GM23338 (cell line): Measurements from ENCODE around the gene MAST4. TPM values are rescaled to one million over a fixed set of nuclear protein-coding genes. Genes with fewer than 3 reads are reported as not detected.

Source experiments
- ATAC-seq: fragments of 200-7000 bp; cut with Tn5 transposase; 3 replicates; pipeline ENCODE4 v1.9.1; 2020
- DNase-seq: peaks from one replicate; pipeline ENCODE4 v3.0.0-alpha.2; 2015; ENCODE audit warnings: low spot score
- H2AFZ ChIP-seq: fragments of 200-600 bp; sonication (generic); 2 replicates; pipeline ENCODE4 v1.8.0; 2016; ENCODE audit warnings: antibody characterized with exemption, mild to moderate bottlenecking, moderate library complexity
- H3F3A ChIP-seq: fragments of 200-600 bp; sonication (generic); replicated peaks from 2 replicates; pipeline ENCODE4 v1.8.0; 2017; ENCODE audit warnings: antibody characterized with exemption, mixed run types, low read depth
- H3K27ac ChIP-seq: fragments of 200-600 bp; sonication (generic); 2 replicates; pipeline ENCODE4 v1.6.1; 2016; ENCODE audit warnings: low read depth
- H3K27me3 ChIP-seq: fragments of 200-600 bp; sonication (generic); 2 replicates; pipeline ENCODE4 v1.8.0; 2016; ENCODE audit warnings: mild to moderate bottlenecking, mixed run types, moderate library complexity; ENCODE audit not compliant: insufficient read depth
- H3K36me3 ChIP-seq: fragments of 200-600 bp; sonication (generic); 2 replicates; pipeline ENCODE4 v1.8.0; 2016; ENCODE audit warnings: mild to moderate bottlenecking; ENCODE audit not compliant: insufficient read depth
- H3K4me1 ChIP-seq: fragments of 200-600 bp; sonication (generic); 2 replicates; pipeline ENCODE4 v1.8.0; 2016; ENCODE audit warnings: mild to moderate bottlenecking, moderate library complexity; ENCODE audit not compliant: insufficient read depth
- H3K4me2 ChIP-seq: fragments of 200-600 bp; sonication (generic); 2 replicates; pipeline ENCODE4 v1.7.1; 2017; ENCODE audit warnings: mixed run types
- H3K4me3 ChIP-seq: fragments of 200-600 bp; sonication (generic); 2 replicates; pipeline ENCODE4 v1.6.1; 2016; ENCODE audit warnings: mixed run types
- H3K79me2 ChIP-seq: fragments of 200-600 bp; sonication (generic); replicated peaks from 2 replicates; pipeline ENCODE4 v1.8.0; 2017; ENCODE audit warnings: mild to moderate bottlenecking; ENCODE audit not compliant: insufficient read depth
- H3K9me2 ChIP-seq: fragments of 200-600 bp; sonication (generic); 2 replicates; pipeline ENCODE4 v1.8.0; 2017; ENCODE audit not compliant: insufficient read depth
- H4K20me1 ChIP-seq: fragments of 200-600 bp; sonication (generic); replicated peaks from 2 replicates; pipeline ENCODE4 v1.8.0; 2017; ENCODE audit warnings: mild to moderate bottlenecking; ENCODE audit not compliant: insufficient read depth
- H3K27ac Mint-ChIP-seq: 2 replicates; pipeline ENCODE4 v1.8.0; 2020; ENCODE audit warnings: inconsistent platforms, mild to moderate bottlenecking, moderate library complexity, mixed read lengths
- H3K27me3 Mint-ChIP-seq: 3 replicates; pipeline ENCODE4 v1.8.0; 2022; ENCODE audit warnings: low read depth, mild to moderate bottlenecking, moderate library complexity, mixed read lengths, inconsistent platforms; ENCODE audit not compliant: insufficient read depth, poor library complexity
- H3K36me3 Mint-ChIP-seq: 3 replicates; pipeline ENCODE4 v1.8.0; 2021; ENCODE audit warnings: low read depth, mild to moderate bottlenecking, inconsistent platforms, moderate library complexity, mixed read lengths
- H3K4me1 Mint-ChIP-seq: 3 replicates; pipeline ENCODE4 v1.8.0; 2020; ENCODE audit warnings: mild to moderate bottlenecking, inconsistent platforms, mixed read lengths
- H3K4me3 Mint-ChIP-seq: 3 replicates; pipeline ENCODE4 v1.8.0; 2021; ENCODE audit warnings: moderate library complexity, mild to moderate bottlenecking, inconsistent platforms, mixed read lengths
- H3K9me3 Mint-ChIP-seq: 3 replicates; pipeline ENCODE4 v1.8.0; 2020; ENCODE audit warnings: moderate library complexity, mild to moderate bottlenecking, inconsistent platforms, mixed read lengths
- CTCF ChIP-seq, 2 experiments: fragments of 200-600 bp in 1 of 2; sonication (generic) in 1 of 2; conservative IDR thresholded peaks; 2 replicates each; pipeline versions ENCODE4 v1.5.1 to v1.6.1; 2016 to 2017; ENCODE audit warnings: antibody characterized with exemption in 2 of 2, low read depth in 2 of 2, mild to moderate bottlenecking in 2 of 2, moderate library complexity in 1 of 2
- ETS1 ChIP-seq: IDR thresholded peaks from 2 replicates; pipeline ENCODE4 v1.6.1; 2016; ENCODE audit warnings: antibody characterized with exemption
- EZH2 ChIP-seq: fragments of 200-600 bp; sonication (generic); IDR thresholded peaks from one replicate; pipeline ENCODE4 v1.8.0; 2017; ENCODE audit warnings: antibody characterized with exemption, mild to moderate bottlenecking, low read depth; ENCODE audit not compliant: unreplicated experiment
- EZH2phosphoT487 ChIP-seq: fragments of 200-600 bp; sonication (generic); IDR thresholded peaks from one replicate; pipeline ENCODE4 v1.8.1; 2018; ENCODE audit warnings: antibody characterized with exemption; ENCODE audit not compliant: unreplicated experiment
- JUNB ChIP-seq: IDR thresholded peaks from one replicate; pipeline ENCODE4 v1.6.1; 2016; ENCODE audit warnings: antibody characterized with exemption; ENCODE audit not compliant: unreplicated experiment
- NANOG ChIP-seq: IDR thresholded peaks from 2 replicates; pipeline ENCODE4 v1.6.1; 2016; ENCODE audit warnings: antibody characterized with exemption, borderline replicate concordance
- POLR2AphosphoS5 ChIP-seq: IDR thresholded peaks from 2 replicates; pipeline ENCODE4 v1.6.1; 2016; ENCODE audit warnings: antibody characterized with exemption, low read depth
- REST ChIP-seq: IDR thresholded peaks from one replicate; pipeline ENCODE4 v1.6.1; 2018; ENCODE audit warnings: antibody characterized with exemption; ENCODE audit not compliant: unreplicated experiment
- STAT1 ChIP-seq: IDR thresholded peaks from one replicate; pipeline ENCODE4 v1.6.1; 2016; ENCODE audit warnings: antibody characterized with exemption; ENCODE audit not compliant: unreplicated experiment
- ZNF114 ChIP-seq: fragments of 250-450 bp; sonication (Bioruptor Pico); IDR thresholded peaks from 2 replicates; pipeline ENCODE4 v1.5.0; 2020; ENCODE audit warnings: mild to moderate bottlenecking, moderate library complexity
- ZNF331 ChIP-seq: fragments of 250-450 bp; sonication (Bioruptor Pico); IDR thresholded peaks from 2 replicates; pipeline ENCODE4 v1.5.0; 2020; ENCODE audit warnings: low read depth, mild to moderate bottlenecking, moderate library complexity
- polyA plus RNA-seq: library from polyadenylated mRNA; unstranded; fragments of >200 nt; fragmentation: Nextera tagmentation; extraction: Ambion mirVana; gene quantifications from 2 replicates; pipeline ENCODE4 v1.2.1, GENCODE V29; 2016
- total RNA-seq: library from RNA; depleted of rRNA; stranded (reverse); fragments of >200 nt; shearing (Covaris generic); gene quantifications from 2 replicates; pipeline ENCODE4 v1.2.3, GENCODE V29; 2014

MAST4 gene
- total and polyA plus RNA-seq, 2 experiments from 2014 or later = 3.6 to 8.5 TPM

GRCh38 chr5:67152400-67152799 is 556.2 kb downstream of the MAST4 start (continued):
- TF ChIP-seq NANOG (no peak), EZH2phosphoT487 (no peak), ZNF114 (no peak), JUNB (no peak), ETS1 (no peak), CTCF (conservative IDR thresholded peaks at IDR 0.05; ENCODE audit: low read depth in 2 of 2) (no peak), ZNF331 (CRISPR knock-in tag) (no peak), STAT1 (no peak), EZH2 (no peak), REST (no peak), POLR2AphosphoS5 (no peak)

GRCh38 chr5:67153292-67153691 is 557.1 kb downstream of the MAST4 start:
- ATAC-seq = no peak
- H3F3A ChIP-seq = no peaks in the 10 kb centered on the region
- TF ChIP-seq ETS1 (no peak), EZH2phosphoT487 (no peak), CTCF (conservative IDR thresholded peaks at IDR 0.05; ENCODE audit: low read depth in 2 of 2) (no peak)

More at GRCh38 chr5:67153292-67153691, 557.1 kb downstream of the MAST4 start:
- Mint-ChIP-seq H3K4me3 (no peak overlapping the region), H3K27me3 (peaks cover 3% of the 10 kb centered on the region), H3K27ac (no peak overlapping the region), H3K4me1 (peaks cover 2% of the 10 kb centered on the region; the same call in 1 of the 3 replicates), H3K9me3 (no peaks in the 10 kb centered on the region), H3K36me3 (no peaks in the 10 kb centered on the region)
- Histone ChIP-seq H3K27ac (no peak overlapping the region), H3K4me2 (no peak overlapping the region), H2AFZ (no peak overlapping the region), H3K36me3 (no peaks in the 10 kb centered on the region), H3K79me2 (no peaks in the 10 kb centered on the region), H3K27me3 (no peaks in the 10 kb centered on the region), H4K20me1 (no peaks in the 10 kb centered on the region), H3K4me1 (no peaks in the 10 kb centered on the region; the same call in 1 of the 2 replicates), H3K4me3 (no peak overlapping the region), H3K9me2 (no peaks in the 10 kb centered on the region)
- no peak for DNase-seq
